ENCODE data around the gene MKNK2.

The MKNK2 gene

GRCh38 chr19:2032296-2032941 lies 18.6 kb downstream of the MKNK2 start:
- DNase-seq (ENCODE audit: low read depth): no peak

- DNase-seq (ENCODE audit: low read depth): no peak
These were observed 23.7 kb downstream of the MKNK2 start for GRCh38 chr19:2027361-2027760.

GRCh38 chr19:2026770-2027169 lies 24.3 kb downstream of the MKNK2 start:
- no peak for DNase-seq (ENCODE audit: low read depth)

GRCh38 chr19:2022289-2022688 lies 28.8 kb downstream of the MKNK2 start:
- no peak for DNase-seq (ENCODE audit: low read depth)

GRCh38 chr19:2021453-2022140 lies 29.4 kb downstream of the MKNK2 start:
- DNase-seq (ENCODE audit: low read depth): no peak

- DNase-seq (ENCODE audit: low read depth): no peak
These were observed 32.3 kb downstream of the MKNK2 start for GRCh38 chr19:2018752-2019151.

- peak; percentile 30 for DNase-seq (ENCODE audit: low read depth)
These were observed 34.8 kb downstream of the MKNK2 start for GRCh38 chr19:2016041-2016807.

GRCh38 chr19:2015608-2015950 lies 35.5 kb downstream of the MKNK2 start, which contains the start of gene BTBD2:
BTBD2 (minus strand) TSS chr19:2015714; CDS start chr19:2015703, 11 bp downstream.
- peak; percentile 58 for DNase-seq (ENCODE audit: low read depth)

- DNase-seq (ENCODE audit: low read depth): no peak
These were observed 36.1 kb downstream of the MKNK2 start for GRCh38 chr19:2014731-2015607.

- no peak for DNase-seq (ENCODE audit: low read depth)
These were observed 36.9 kb downstream of the MKNK2 start for GRCh38 chr19:2014131-2014571.

- no peak for DNase-seq (ENCODE audit: low read depth)
These were observed 37.4 kb downstream of the MKNK2 start for GRCh38 chr19:2013683-2013961.

- DNase-seq (ENCODE audit: low read depth): no peak
These were observed 37.9 kb downstream of the MKNK2 start for GRCh38 chr19:2012941-2013682.

- no peak for DNase-seq (ENCODE audit: low read depth)
These were observed 39.9 kb downstream of the MKNK2 start for GRCh38 chr19:2011169-2011568.

GRCh38 chr19:2010135-2010668 lies 40.8 kb downstream of the MKNK2 start:
- no peak for DNase-seq (ENCODE audit: low read depth)

GRCh38 chr19:2003874-2004273 lies 47.2 kb downstream of the MKNK2 start:
- no peak for DNase-seq (ENCODE audit: low read depth)

GRCh38 chr19:1999856-2000515 lies 51.1 kb downstream of the MKNK2 start:
- no peak for DNase-seq (ENCODE audit: low read depth)

GRCh38 chr19:1998712-1999708 lies 52.0 kb downstream of the MKNK2 start:
- DNase-seq (ENCODE audit: low read depth): no peak

GRCh38 chr19:1997353-1998233 lies 53.5 kb downstream of the MKNK2 start:
- DNase-seq (ENCODE audit: low read depth): no peak
